Caco-2 (cell line): Measurements from ENCODE around the gene KIF16B. TPM values are rescaled to one million over a fixed set of nuclear protein-coding genes. Genes with fewer than 3 reads are reported as not detected.

Source experiments
- BruUV-seq: library from RNA; stranded (reverse); fragments of 400-500 nt; replicated peaks from 2 replicates; lab custom pipeline; 2021; lab: Mats Ljungman, UMichigan
- CTCF ChIA-PET: fragments of 300-600 bp; sonication (Branson Sonifier 250); formaldehyde crosslinking; loops from one replicate; lab custom pipeline; 2022; ENCODE audit warnings: antibody characterized with exemption; lab: Charles Lee
- POLR2A ChIA-PET: fragments of 300-600 bp; sonication (Branson Sonifier 250); formaldehyde crosslinking; loops from one replicate; lab custom pipeline; 2022; ENCODE audit warnings: antibody characterized with exemption; lab: Charles Lee
- DNase-seq, 2 experiments: peaks; one replicate each; pipeline versions ENCODE4 v3.0.0 to v3.0.0-alpha.2; 2020 to 2022
- H3K27me3 ChIP-seq: replicated peaks from 2 replicates; pipeline ENCODE4 v1.6.0; 2011; ENCODE audit warnings: low read length; ENCODE audit not compliant: control insufficient read depth, insufficient read depth
- H3K36me3 ChIP-seq: 2 replicates; pipeline ENCODE4 v1.5.1; 2011; ENCODE audit warnings: low read length; ENCODE audit not compliant: control insufficient read depth, insufficient read depth
- H3K4me1 ChIP-seq: fragments of 250-450 bp; sonication (Bioruptor Pico); 2 replicates; pipeline ENCODE4 v1.5.1; 2020; ENCODE audit warnings: mild to moderate bottlenecking
- H3K4me3 ChIP-seq: 2 replicates; pipeline ENCODE4 v1.5.1; 2011; ENCODE audit warnings: low read depth, mild to moderate bottlenecking, control low read depth, low read length
- H3K9me3 ChIP-seq: fragments of 250-450 bp; sonication (Bioruptor Pico); 2 replicates; pipeline ENCODE4 v1.5.1; 2020; ENCODE audit warnings: mild to moderate bottlenecking, moderate library complexity
- H3K27ac Mint-ChIP-seq: one replicate; pipeline ENCODE4 v1.8.0; 2022; ENCODE audit warnings: mixed read lengths; ENCODE audit not compliant: unreplicated experiment
- H3K27me3 Mint-ChIP-seq: one replicate; pipeline ENCODE4 v1.8.0; 2022; ENCODE audit warnings: mixed read lengths; ENCODE audit not compliant: insufficient read depth, unreplicated experiment
- H3K36me3 Mint-ChIP-seq: one replicate; pipeline ENCODE4 v1.8.0; 2022; ENCODE audit warnings: mild to moderate bottlenecking, mixed read lengths; ENCODE audit not compliant: insufficient read depth, unreplicated experiment
- H3K4me1 Mint-ChIP-seq: one replicate; pipeline ENCODE4 v1.8.0; 2022; ENCODE audit warnings: low read depth, mixed read lengths; ENCODE audit not compliant: unreplicated experiment
- H3K4me3 Mint-ChIP-seq: one replicate; pipeline ENCODE4 v1.8.0; 2022; ENCODE audit warnings: mild to moderate bottlenecking, moderate library complexity, mixed read lengths; ENCODE audit not compliant: unreplicated experiment
- H3K9me3 Mint-ChIP-seq: one replicate; pipeline ENCODE4 v1.8.0; 2022; ENCODE audit warnings: mixed read lengths; ENCODE audit not compliant: unreplicated experiment
- CTCF ChIP-seq, 2 experiments: fragments of 200-600 bp in 1 of 2; IDR thresholded peaks; 1 replicate in 1 of 2; 2 replicates in 1 of 2; pipeline versions ENCODE4 v1.5.1 to v1.8.0; 2011 to 2022; ENCODE audit warnings: antibody characterized with exemption in 1 of 2, control low read depth in 1 of 2, inconsistent platforms in 1 of 2, low read depth in 1 of 2, low read length in 1 of 2, mild to moderate bottlenecking in 1 of 2, moderate library complexity in 1 of 2; ENCODE audit not compliant: insufficient read depth in 1 of 2, severe bottlenecking in 1 of 2, unreplicated experiment in 1 of 2
- intact Hi-C: fragments of 100-400 bp; cut with micrococcal nuclease; formaldehyde crosslinking; loops from one replicate; pipeline ENCODE4 v1.10.0; 2022; ENCODE audit not compliant: unreplicated experiment
- total RNA-seq: library from RNA; stranded (reverse); gene quantifications from 2 replicates; pipeline ENCODE4 v1.2.3, GENCODE V29; 2022

Gene KIF16B
- total RNA-seq, 1 experiment from 2014 or later: 11.3 TPM

- no peak overlapping the region for H3K4me3 ChIP-seq
- CTCF ChIA-PET: no interaction called here
- no peak for DNase-seq
Measured at GRCh38 chr20:16337707-16338106, 235.5 kb downstream of the KIF16B start.

GRCh38 chr20:16327606-16328005 lies 245.6 kb downstream of the KIF16B start:
- POLR2A ChIA-PET: no interaction called here
- Histone ChIP-seq H3K36me3 (no peaks in the 10 kb centered on the region), H3K4me3 (no peak overlapping the region), H3K27me3 (no peaks in the 10 kb centered on the region), H3K9me3 (no peaks in the 10 kb centered on the region), H3K4me1 (peaks cover 5% of the 10 kb centered on the region)
- no peak overlapping the region for H3K4me3 Mint-ChIP-seq
- peaks cover 19% of the 10 kb centered on the region for H3K9me3 Mint-ChIP-seq
- H3K36me3 Mint-ChIP-seq: no peaks in the 10 kb centered on the region
- TF ChIP-seq CTCF (IDR thresholded peaks at IDR 0.05; ENCODE audit: insufficient read depth in 1 of 2, low read depth in 1 of 2, low read length in 1 of 2, severe bottlenecking in 1 of 2, unreplicated experiment in 1 of 2): no peak
- CTCF ChIA-PET: no interaction called here
- H3K4me1 Mint-ChIP-seq: peaks cover 11% of the 10 kb centered on the region
- H3K27me3 Mint-ChIP-seq: no peaks in the 10 kb centered on the region
- intact Hi-C loops: no loop called here
- BruUV-seq: no TSS peak
- no peak overlapping the region for H3K27ac Mint-ChIP-seq
- no peak for DNase-seq

More at GRCh38 chr20:16337707-16338106, 235.5 kb downstream of the KIF16B start:
- POLR2A ChIA-PET: no interaction called here
- no peak for TF ChIP-seq CTCF (IDR thresholded peaks at IDR 0.05; ENCODE audit: insufficient read depth in 1 of 2, low read depth in 1 of 2, low read length in 1 of 2, severe bottlenecking in 1 of 2, unreplicated experiment in 1 of 2)
- no peaks in the 10 kb centered on the region for H3K36me3 Mint-ChIP-seq
- H3K27ac Mint-ChIP-seq: no peak overlapping the region
- no TSS peak for BruUV-seq
- Histone ChIP-seq H3K27me3 (no peaks in the 10 kb centered on the region), H3K36me3 (no peaks in the 10 kb centered on the region), H3K4me1 (no peaks in the 10 kb centered on the region), H3K9me3 (no peaks in the 10 kb centered on the region)
- no peak overlapping the region for H3K4me3 Mint-ChIP-seq
- H3K4me1 Mint-ChIP-seq: no peaks in the 10 kb centered on the region
- intact Hi-C loops: no loop called here
- no peaks in the 10 kb centered on the region for H3K27me3 Mint-ChIP-seq
- H3K9me3 Mint-ChIP-seq: no peaks in the 10 kb centered on the region

- POLR2A ChIA-PET: no interaction called here
- DNase-seq: no peak
- Mint-ChIP-seq H3K27me3 (no peaks in the 10 kb centered on the region), H3K4me1 (no peaks in the 10 kb centered on the region), H3K27ac (no peak overlapping the region), H3K4me3 (no peak overlapping the region), H3K36me3 (no peaks in the 10 kb centered on the region), H3K9me3 (peaks cover 19% of the 10 kb centered on the region)
- Histone ChIP-seq H3K36me3 (no peaks in the 10 kb centered on the region), H3K4me1 (no peaks in the 10 kb centered on the region), H3K9me3 (no peaks in the 10 kb centered on the region), H3K27me3 (no peaks in the 10 kb centered on the region), H3K4me3 (no peak overlapping the region)
- BruUV-seq: no TSS peak
- intact Hi-C loops: no loop called here
- TF ChIP-seq CTCF (IDR thresholded peaks at IDR 0.05; ENCODE audit: insufficient read depth in 1 of 2, low read depth in 1 of 2, low read length in 1 of 2, severe bottlenecking in 1 of 2, unreplicated experiment in 1 of 2): no peak
- CTCF ChIA-PET: no interaction called here
Measured at GRCh38 chr20:16321291-16321690, 252.0 kb downstream of the KIF16B start.
